OCI-LY7 (cell line): ENCODE measurements around the gene INPP5K. TPM values are rescaled to one million over a fixed set of nuclear protein-coding genes. Genes with fewer than 3 reads are reported as not detected.
A peak's percentile ranks its signal among the peaks of the same experiment; 100 is the strongest.
"Not testable (repeated sequence)": the region's sequence is repeated elsewhere in the genome, so short reads cannot be mapped to it uniquely, and the experiment has no call there.

Source experiments
- BruUV-seq: library from RNA; stranded (reverse); fragments of 400-500 nt; replicated peaks from 2 replicates; lab custom pipeline; 2021; lab: Mats Ljungman, UMichigan
- CTCF ChIA-PET: fragments of 300-600 bp; sonication (Branson Sonifier 250); formaldehyde crosslinking; loops from one replicate; lab custom pipeline; 2022; ENCODE audit warnings: antibody characterized with exemption; ENCODE audit not compliant: unreplicated experiment; lab: Charles Lee
- POLR2A ChIA-PET: fragments of 300-600 bp; sonication (Branson Sonifier 250); formaldehyde crosslinking; loops from one replicate; lab custom pipeline; 2022; ENCODE audit warnings: antibody characterized with exemption; lab: Charles Lee
- DNase-seq: peaks from one replicate; pipeline ENCODE4 v3.0.0-alpha.2; 2015; ENCODE audit warnings: low spot score
- H2AFZ ChIP-seq: fragments of 200-600 bp; sonication (generic), shearing (Covaris generic); 2 replicates; pipeline ENCODE4 v1.6.1; 2014; ENCODE audit warnings: mild to moderate bottlenecking, antibody characterized with exemption, low read length, moderate library complexity
- H3K27ac ChIP-seq: fragments of 200-600 bp; sonication (generic); 2 replicates; pipeline ENCODE4 v1.5.1; 2014; ENCODE audit warnings: mixed run types, low read depth, mild to moderate bottlenecking, moderate library complexity, low read length, inconsistent platforms; ENCODE audit not compliant: poor library complexity, severe bottlenecking
- H3K36me3 ChIP-seq: fragments of 200-600 bp; sonication (generic); 2 replicates; pipeline ENCODE4 v1.6.1; 2014; ENCODE audit warnings: mild to moderate bottlenecking, antibody characterized with exemption, low read length, moderate library complexity, mixed read lengths; ENCODE audit not compliant: insufficient read depth
- H3K4me1 ChIP-seq: fragments of 200-600 bp; sonication (generic); 2 replicates; pipeline ENCODE4 v1.5.1; 2014; ENCODE audit warnings: mild to moderate bottlenecking, low read length; ENCODE audit not compliant: insufficient read depth, poor library complexity, severe bottlenecking
- H3K4me2 ChIP-seq: fragments of 200-600 bp; sonication (generic); 2 replicates; pipeline ENCODE4 v1.6.1; 2014; ENCODE audit warnings: mild to moderate bottlenecking, low read length
- H3K4me3 ChIP-seq: fragments of 200-600 bp; sonication (generic); 2 replicates; pipeline ENCODE4 v1.5.1; 2014; ENCODE audit warnings: mild to moderate bottlenecking, low read depth, low read length; ENCODE audit not compliant: poor library complexity, severe bottlenecking
- H3K79me2 ChIP-seq: fragments of 200-600 bp; sonication (generic); 2 replicates; pipeline ENCODE4 v1.6.1; 2016; ENCODE audit warnings: low read depth, mild to moderate bottlenecking, low read length, moderate library complexity, mixed read lengths; ENCODE audit not compliant: insufficient read depth
- H3K9me2 ChIP-seq: fragments of 200-600 bp; sonication (generic); 2 replicates; pipeline ENCODE4 v1.6.1; 2016; ENCODE audit warnings: mild to moderate bottlenecking, low read length, mixed read lengths; ENCODE audit not compliant: insufficient read depth
- H3K9me3 ChIP-seq: fragments of 200-600 bp; sonication (generic); 2 replicates; pipeline ENCODE4 v1.6.1; 2014; ENCODE audit warnings: mild to moderate bottlenecking, mixed run types, low read length, mixed read lengths
- H4K20me1 ChIP-seq: fragments of 200-600 bp; sonication (generic); 2 replicates; pipeline ENCODE4 v1.6.1; 2014; ENCODE audit warnings: mild to moderate bottlenecking, antibody characterized with exemption, low read length, moderate library complexity, mixed read lengths; ENCODE audit not compliant: insufficient read depth
- EZH2phosphoT487 ChIP-seq: fragments of 200-600 bp; sonication (generic); IDR thresholded peaks from 2 replicates; pipeline ENCODE4 v1.6.1; 2018; ENCODE audit warnings: low read depth, borderline replicate concordance, mild to moderate bottlenecking, mixed run types, antibody characterized with exemption, low read length, moderate library complexity, mixed read lengths
- intact Hi-C: fragments of 100-400 bp; cut with micrococcal nuclease; formaldehyde crosslinking; loops from one replicate; pipeline ENCODE4 v1.10.0; 2022; ENCODE audit not compliant: unreplicated experiment
- total RNA-seq, 2 experiments: library from RNA; depleted of rRNA in 1 of 2; stranded (reverse); fragments of >200 nt in 1 of 2; shearing (Covaris generic) in 1 of 2; gene quantifications; 2 replicates each; pipeline ENCODE4 v1.2.3, GENCODE V29; 2014 to 2022
- TF ChIP-seq, protein P1 (sequence below): fragments of 200-600 bp; sonication (generic); conservative IDR thresholded peaks from 2 replicates; pipeline ENCODE4 v1.5.1; 2014; ENCODE audit warnings: mild to moderate bottlenecking, antibody characterized with exemption, low read length, moderate library complexity, mixed read lengths

The INPP5K gene
- total RNA-seq, 2 experiments from 2014 or later, result 28.8 to 40.7 TPM

DNA sequence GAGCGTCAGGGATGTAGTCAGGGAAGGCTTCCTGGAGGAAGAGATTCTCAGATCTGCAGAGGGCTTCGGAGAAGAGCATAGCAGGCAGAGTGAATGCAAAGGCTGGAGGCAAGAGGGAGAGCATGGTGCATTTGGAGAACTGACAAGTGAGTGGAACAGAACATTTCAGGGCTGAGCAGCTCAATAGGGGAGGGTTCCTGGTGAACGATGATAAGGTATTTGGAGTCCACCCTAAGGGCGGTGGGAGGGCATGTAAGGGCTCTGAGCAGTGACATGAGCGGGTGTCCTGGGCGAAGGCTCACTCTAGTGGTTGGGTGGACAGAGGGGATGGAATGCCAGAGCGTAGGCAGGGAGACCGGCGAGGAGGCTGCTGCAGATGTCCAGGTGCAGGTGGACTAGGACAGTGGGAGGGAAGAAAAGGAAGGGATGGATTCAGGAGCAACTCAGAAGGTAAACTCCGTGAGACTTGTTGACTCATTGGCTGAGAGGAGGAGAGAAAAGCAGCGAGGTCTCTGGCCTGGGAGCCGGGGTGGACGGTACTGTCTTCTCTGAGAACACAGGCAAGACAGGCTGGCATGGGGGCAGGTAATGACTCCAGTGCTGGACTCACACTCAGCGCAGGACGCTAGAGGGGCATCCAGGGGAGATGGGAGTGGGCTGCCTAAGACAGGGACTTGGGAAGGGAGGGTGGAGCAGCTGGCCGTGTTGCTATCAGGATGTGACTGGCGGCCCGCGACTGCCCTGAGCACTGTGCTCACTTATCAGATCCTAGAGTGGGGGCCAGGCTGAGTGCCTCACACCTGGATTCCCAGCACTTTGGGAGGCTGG is 47.6 kb upstream of the INPP5K start:
- Histone ChIP-seq H3K9me3 (no peaks in the 10 kb centered on the region), H3K4me1 (peaks cover 29% of the 10 kb centered on the region), H4K20me1 (peaks cover 13% of the 10 kb centered on the region; the same call in 1 of the 2 replicates), H3K9me2 (no peaks in the 10 kb centered on the region), H3K79me2 (no peaks in the 10 kb centered on the region), H2AFZ (no peak overlapping the region), H3K4me2 (peak overlapping the region; percentile 53; the same call in 1 of the 2 replicates), H3K4me3 (no peak overlapping the region), H3K27ac (no peak overlapping the region), H3K36me3 (no peaks in the 10 kb centered on the region)
- TF ChIP-seq, protein P1, sequence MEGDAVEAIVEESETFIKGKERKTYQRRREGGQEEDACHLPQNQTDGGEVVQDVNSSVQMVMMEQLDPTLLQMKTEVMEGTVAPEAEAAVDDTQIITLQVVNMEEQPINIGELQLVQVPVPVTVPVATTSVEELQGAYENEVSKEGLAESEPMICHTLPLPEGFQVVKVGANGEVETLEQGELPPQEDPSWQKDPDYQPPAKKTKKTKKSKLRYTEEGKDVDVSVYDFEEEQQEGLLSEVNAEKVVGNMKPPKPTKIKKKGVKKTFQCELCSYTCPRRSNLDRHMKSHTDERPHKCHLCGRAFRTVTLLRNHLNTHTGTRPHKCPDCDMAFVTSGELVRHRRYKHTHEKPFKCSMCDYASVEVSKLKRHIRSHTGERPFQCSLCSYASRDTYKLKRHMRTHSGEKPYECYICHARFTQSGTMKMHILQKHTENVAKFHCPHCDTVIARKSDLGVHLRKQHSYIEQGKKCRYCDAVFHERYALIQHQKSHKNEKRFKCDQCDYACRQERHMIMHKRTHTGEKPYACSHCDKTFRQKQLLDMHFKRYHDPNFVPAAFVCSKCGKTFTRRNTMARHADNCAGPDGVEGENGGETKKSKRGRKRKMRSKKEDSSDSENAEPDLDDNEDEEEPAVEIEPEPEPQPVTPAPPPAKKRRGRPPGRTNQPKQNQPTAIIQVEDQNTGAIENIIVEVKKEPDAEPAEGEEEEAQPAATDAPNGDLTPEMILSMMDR, result no peak
- TF ChIP-seq EZH2phosphoT487, result no peak
- no TSS peak for BruUV-seq
- ChIA-PET POLR2A (no interaction called here), CTCF (no interaction called here)
- DNase-seq, result no peak
- intact Hi-C loops, result loop anchor here (10.0 kb wide), 1 partner anchor 151 kb away; the partner anchor contains the start of gene TLCD2

DNA sequence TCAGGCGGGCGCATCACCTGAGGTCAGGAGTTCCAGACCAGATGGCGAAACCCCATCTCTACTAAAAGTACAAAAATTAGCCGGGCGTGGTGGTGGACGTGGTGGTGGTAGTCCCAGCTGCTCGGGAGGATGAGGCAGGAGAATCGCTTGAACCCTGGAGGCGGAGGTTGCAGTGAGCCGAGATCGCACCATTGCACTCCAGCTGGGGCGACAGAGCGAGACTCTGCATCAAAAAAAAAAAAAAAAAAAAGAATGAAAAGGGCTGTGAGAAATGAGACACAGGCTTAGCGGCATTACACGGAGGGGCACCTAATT is 47.0 kb upstream of the INPP5K start:
- CTCF ChIA-PET, POLR2A ChIA-PET: not testable (repeated sequence)
- intact Hi-C loops, result loop anchor here (10.0 kb wide), 1 partner anchor 151 kb away; the partner anchor contains the start of gene TLCD2

DNA sequence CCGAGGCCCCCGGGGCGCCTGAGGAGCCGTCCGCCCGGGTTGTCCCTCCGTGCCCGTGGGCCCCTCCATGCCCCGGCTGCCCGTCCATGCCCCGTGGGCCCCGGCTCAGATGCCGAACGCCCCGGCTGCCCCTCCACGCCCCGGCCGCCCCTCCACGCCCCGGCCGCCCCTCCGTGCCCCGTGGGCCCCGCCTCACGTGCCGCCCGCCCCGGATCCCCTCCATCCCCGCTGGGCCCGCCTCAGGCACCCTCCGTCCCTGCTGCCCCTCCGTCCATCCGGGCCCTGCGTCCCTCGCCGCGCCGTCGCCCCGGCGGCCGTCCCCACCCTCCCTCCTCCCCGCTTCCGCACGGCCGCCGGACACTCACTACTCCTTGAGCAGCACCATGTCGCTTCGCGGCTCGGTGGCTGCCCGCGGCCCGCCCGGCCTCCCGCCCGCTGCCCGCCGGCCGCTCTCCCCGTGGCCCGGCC is 45.8 kb upstream of the INPP5K start:
- Histone ChIP-seq H3K9me2 (no peaks in the 10 kb centered on the region), H3K27ac (no peak overlapping the region), H3K79me2 (no peaks in the 10 kb centered on the region), H3K36me3 (no peaks in the 10 kb centered on the region), H4K20me1 (peaks cover 13% of the 10 kb centered on the region; the same call in 1 of the 2 replicates), H3K4me1 (peaks cover 26% of the 10 kb centered on the region), H2AFZ (no peak overlapping the region), H3K9me3 (no peaks in the 10 kb centered on the region), H3K4me2 (peak overlapping the region; percentile 86), H3K4me3 (peak overlapping the region; percentile 82)
- no peak for DNase-seq
- CTCF ChIA-PET, result no interaction called here
- intact Hi-C loops, result loop anchor here (10.0 kb wide), 1 partner anchor 153 kb away; the partner anchor contains the start of gene TLCD2
- POLR2A ChIA-PET, result no interaction called here
- no peak for TF ChIP-seq EZH2phosphoT487
- TF ChIP-seq, protein P1, result peak; percentile 21
- BruUV-seq, result no TSS peak

More for the DNA sequence above, 47.0 kb upstream of the INPP5K start:
- H3K4me2 ChIP-seq, result peak overlapping the region; percentile 53
- not testable (repeated sequence) for H3K4me3 ChIP-seq, H3K9me2 ChIP-seq, H3K36me3 ChIP-seq, H3K27ac ChIP-seq, DNase-seq, BruUV-seq, H3K9me3 ChIP-seq, H2AFZ ChIP-seq, H3K79me2 ChIP-seq
- peaks cover 13% of the 10 kb centered on the region; the same call in 1 of the 2 replicates for H4K20me1 ChIP-seq
- H3K4me1 ChIP-seq, result peaks cover 26% of the 10 kb centered on the region
